Fibroblast of gingiva (primary cell): Measurements from ENCODE around the gene ATXN7L3.

Experiments
- DNase-seq: peaks from one replicate; pipeline ENCODE4 v3.0.0-alpha.2; 2011; ENCODE audit warnings: low read depth

The ATXN7L3 gene

GRCh38 chr17:44218344-44219107, 18.8 kb upstream of the ATXN7L3 start:
- DNase-seq, result peak; percentile 91

GRCh38 chr17:44217738-44218343, 18.2 kb upstream of the ATXN7L3 start:
- DNase-seq, result no peak

- no peak for DNase-seq
Measured at GRCh38 chr17:44216694-44217093, 17.0 kb upstream of the ATXN7L3 start.

GRCh38 chr17:44216173-44216572, 16.5 kb upstream of the ATXN7L3 start:
- no peak for DNase-seq

- no peak for DNase-seq
Measured at GRCh38 chr17:44214896-44215295, 15.2 kb upstream of the ATXN7L3 start.

- DNase-seq, result no peak
Measured at GRCh38 chr17:44214230-44214494, 14.5 kb upstream of the ATXN7L3 start.

GRCh38 chr17:44213403-44214229, 13.9 kb upstream of the ATXN7L3 start:
- no peak for DNase-seq

- no peak for DNase-seq
Measured at GRCh38 chr17:44212507-44213402, 13.1 kb upstream of the ATXN7L3 start.

- DNase-seq, result no peak
Measured at GRCh38 chr17:44211281-44212265, 11.9 kb upstream of the ATXN7L3 start.

GRCh38 chr17:44210342-44211192, 10.9 kb upstream of the ATXN7L3 start:
- DNase-seq, result peak; percentile 80

GRCh38 chr17:44209786-44210341, 10.2 kb upstream of the ATXN7L3 start:
- no peak for DNase-seq

- DNase-seq, result no peak
Measured at GRCh38 chr17:44207743-44208142, 8.1 kb upstream of the ATXN7L3 start.

GRCh38 chr17:44207319-44207718, 7.6 kb upstream of the ATXN7L3 start:
- no peak for DNase-seq

- no peak for DNase-seq
Measured at GRCh38 chr17:44206825-44207155, 7.1 kb upstream of the ATXN7L3 start.

GRCh38 chr17:44205962-44206824, 6.5 kb upstream of the ATXN7L3 start:
- DNase-seq, result no peak

- no peak for DNase-seq
Measured at GRCh38 chr17:44204441-44204882, 4.8 kb upstream of the ATXN7L3 start.

- DNase-seq, result peak; percentile 60
Measured at GRCh38 chr17:44203731-44204440, 4.2 kb upstream of the ATXN7L3 start.

GRCh38 chr17:44202756-44203155, 3.1 kb upstream of the ATXN7L3 start:
- no peak for DNase-seq
